ENCODE data around the gene SPAAR.
"Not testable (repeated sequence)": the region's sequence is repeated elsewhere in the genome, so short reads cannot be mapped to it uniquely, and the experiment has no call there.

SPAAR gene

DNA sequence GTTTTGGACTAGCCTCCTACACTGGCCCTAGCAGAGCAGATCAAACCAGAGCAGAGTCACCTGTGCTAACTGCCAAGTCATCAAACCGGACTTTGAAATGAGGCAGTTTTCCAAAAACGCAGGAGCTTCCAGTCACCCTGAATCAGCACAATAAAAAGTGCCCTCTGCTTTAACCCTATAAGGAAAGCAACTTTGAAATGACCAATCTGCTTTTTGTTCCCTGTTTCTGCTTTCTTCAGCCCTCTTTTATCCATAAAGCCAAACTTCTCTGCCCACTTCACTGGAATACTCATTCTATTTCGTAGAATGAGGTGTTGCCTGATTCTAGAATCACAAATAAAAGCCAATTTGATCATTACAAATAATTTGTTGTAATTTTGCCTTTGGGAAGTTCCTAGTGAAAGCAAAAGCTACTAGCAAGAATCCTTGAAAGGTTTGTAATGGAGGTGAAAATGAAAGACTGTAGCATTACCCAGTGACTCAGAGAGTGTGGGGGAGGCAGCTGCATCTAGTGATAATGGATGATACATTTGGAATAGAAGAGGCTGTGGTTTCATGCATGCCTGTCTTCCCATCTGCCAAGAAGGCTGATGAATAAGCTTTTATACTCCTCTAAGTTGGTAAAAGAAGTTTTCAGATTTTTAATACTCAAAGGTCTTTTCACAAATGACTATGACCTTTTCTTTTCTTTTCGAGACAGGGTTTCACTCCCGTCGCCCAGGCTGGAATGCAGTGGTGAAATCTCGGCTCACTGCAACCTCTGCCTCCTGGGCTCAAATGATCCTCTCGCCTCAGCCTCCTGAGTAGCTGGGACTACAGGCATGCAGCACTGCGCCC lies 14.9 kb downstream of the SPAAR start:
- peak; percentile 70 for DNase-seq

DNA sequence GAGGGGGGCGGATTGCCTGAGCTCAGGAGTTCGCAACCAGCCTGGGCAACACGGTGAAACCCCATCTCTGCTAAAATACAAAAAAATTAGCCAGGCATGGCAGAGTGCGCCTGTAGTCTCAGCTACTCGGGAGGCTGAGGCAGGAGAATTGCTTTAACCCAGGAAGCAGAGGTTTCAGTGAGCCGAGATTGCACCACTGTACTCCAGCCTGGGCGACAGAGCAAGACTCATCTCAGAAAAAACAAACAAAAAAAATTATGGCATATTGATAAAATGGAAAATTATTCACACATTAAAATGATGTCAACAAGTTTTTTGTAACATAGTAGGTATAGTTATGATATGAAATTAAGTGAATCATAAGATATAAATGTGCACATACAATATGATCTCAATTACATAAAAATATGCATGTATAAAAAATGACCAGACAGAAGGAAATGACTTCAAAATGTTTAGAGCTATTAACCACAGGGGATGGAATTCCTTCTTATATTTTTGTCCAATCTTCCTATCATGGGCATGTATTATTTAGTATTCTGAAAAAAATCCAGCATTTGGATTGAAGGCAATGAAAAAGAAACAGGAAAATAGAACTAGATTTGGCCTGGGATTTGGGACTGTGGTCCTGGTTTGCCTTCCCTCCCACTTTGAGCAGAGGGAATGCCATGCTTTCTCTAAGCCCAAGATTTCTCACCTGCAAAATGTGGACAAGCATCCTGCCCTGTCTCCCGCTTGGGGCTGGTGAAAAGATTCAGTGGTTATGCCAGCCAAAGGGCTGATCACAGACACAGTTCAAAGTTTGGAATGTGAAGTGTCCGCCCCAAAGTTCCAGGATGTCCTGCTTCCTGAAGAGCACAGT lies 19.5 kb downstream of the SPAAR start:
- no peak for DNase-seq

DNA sequence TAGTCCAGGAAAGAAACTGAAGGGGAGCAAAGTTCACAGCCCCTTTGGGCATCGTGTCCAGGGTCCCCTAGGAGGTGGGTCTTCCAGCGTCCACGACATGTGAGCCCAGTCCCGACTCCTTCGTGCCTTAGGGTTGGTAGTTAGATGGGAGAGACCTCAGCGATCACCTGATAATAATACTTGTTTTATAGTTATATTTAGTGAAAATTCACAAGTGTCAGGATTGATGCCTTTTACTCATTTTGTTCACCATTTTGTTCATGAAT lies 20.1 kb downstream of the SPAAR start:
- no peak for DNase-seq

DNA sequence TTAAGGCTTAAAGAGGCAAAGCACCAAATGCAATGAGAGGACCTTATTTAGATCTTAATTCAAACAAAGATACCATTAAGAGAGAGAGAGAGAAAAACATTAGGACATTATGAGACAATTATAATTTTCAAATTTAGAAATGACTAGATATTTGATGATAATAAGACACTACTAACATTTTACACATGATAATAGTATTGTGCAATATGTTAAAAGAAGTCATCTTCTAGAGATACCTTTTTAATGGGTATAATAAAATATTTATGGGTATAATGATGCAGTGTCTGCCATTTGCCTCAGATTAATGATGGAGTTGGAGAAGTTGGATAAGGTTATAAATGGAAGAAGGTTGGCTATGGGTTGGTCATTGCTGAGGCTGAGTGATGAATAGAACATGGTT lies 21.2 kb downstream of the SPAAR start:
- no peak for DNase-seq

DNA sequence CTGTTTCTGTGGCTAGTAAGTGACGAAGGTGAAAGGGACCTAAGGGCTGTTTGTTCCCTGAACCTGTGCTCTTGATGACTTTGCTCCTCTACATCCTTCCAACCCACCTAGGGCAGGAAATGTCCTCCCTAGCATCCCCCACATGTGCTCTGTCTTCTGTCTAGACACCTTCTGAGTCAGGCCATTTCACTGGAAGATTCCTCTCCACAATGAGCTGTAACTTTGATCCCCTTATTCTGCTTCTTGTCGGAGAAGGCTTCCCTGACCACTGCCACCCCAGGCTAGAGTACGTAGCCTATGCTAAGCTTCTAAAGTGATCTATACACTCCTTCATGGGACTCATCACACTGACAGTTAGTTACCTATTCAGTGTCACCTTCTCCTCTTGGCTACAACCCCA lies 21.7 kb downstream of the SPAAR start:
- DNase-seq: no peak

DNA sequence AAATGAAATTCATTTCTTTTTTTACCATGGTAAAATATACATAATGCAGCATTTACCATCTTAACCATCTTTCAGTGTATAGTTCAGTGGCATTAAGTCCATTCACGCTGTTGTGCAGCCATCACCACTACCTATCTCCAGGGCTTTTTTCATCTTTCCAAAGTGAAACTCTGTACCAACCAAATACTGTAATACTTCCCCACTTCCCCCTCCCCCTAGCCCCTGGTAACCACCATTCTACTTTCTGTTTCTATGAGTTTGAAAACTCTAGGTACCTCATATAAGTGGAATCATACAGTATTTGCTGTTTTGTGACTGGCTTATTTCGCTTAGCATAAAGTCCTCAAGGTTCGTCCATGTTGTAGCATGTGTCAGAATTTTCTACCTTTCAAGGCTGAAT lies 23.4 kb downstream of the SPAAR start:
- peak; percentile 57 for DNase-seq

DNA sequence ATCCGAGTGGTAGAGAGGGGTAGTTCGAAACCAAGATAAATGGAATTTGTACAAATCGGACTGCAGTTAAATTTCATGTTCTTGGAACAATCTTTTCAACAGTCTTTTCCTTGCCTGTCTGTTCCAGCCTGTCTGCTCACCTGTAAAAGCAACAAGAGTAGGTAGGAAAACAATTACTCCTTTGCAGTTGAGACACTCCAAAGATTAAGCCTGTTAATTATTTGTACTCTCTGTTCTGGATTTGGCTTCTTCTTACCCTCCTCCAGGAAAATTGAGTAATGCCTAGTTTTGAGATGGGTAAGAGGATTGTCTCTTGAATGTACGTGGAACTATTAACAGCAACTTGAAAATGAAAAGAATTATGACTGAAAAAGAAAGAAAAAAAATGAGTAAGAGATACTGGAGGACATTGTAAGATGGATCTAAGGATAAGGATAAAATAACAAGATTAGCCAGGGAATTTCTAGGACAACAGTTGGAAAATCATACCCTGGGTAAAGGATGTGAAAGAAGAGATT lies 24.3 kb downstream of the SPAAR start:
- DNase-seq: no peak

DNA sequence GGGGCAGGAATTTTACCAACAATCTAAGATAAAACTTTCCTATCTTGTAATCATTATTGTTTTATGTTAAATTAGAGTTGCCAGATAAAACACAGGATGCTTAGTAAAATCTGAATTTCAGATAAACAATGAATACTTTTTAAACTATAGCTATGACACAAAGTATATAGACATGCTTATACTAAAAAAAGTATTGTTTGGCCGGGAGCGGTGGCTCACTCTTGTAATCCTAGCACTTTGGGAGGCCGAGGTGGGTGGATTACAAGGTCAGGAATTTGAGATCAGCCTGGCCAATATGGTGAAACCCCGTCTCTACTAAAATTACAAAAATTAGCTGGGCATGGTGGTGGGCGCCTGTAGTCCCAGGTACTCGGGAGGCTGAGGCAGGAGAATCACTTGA lies 24.8 kb downstream of the SPAAR start:
- DNase-seq: not testable (repeated sequence)

DNA sequence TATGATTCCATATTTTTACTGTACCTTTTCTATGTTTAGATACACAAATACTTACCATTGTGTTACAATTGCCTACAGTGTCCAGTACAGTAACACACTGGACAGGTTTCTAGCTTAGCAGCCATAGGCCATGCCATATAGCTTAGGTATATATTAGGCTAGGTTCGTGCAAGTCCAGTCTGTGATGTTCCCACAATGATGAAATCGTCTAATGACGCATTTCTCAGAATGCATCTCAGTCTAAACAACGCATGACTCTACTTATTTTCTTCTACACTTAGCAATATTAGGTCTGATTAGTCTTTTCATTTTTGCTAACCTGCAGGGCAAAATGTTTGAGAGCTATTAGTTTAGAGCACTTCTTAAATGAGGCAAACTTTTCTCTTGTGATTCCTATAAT lies 26.0 kb downstream of the SPAAR start:
- no peak for DNase-seq

DNA sequence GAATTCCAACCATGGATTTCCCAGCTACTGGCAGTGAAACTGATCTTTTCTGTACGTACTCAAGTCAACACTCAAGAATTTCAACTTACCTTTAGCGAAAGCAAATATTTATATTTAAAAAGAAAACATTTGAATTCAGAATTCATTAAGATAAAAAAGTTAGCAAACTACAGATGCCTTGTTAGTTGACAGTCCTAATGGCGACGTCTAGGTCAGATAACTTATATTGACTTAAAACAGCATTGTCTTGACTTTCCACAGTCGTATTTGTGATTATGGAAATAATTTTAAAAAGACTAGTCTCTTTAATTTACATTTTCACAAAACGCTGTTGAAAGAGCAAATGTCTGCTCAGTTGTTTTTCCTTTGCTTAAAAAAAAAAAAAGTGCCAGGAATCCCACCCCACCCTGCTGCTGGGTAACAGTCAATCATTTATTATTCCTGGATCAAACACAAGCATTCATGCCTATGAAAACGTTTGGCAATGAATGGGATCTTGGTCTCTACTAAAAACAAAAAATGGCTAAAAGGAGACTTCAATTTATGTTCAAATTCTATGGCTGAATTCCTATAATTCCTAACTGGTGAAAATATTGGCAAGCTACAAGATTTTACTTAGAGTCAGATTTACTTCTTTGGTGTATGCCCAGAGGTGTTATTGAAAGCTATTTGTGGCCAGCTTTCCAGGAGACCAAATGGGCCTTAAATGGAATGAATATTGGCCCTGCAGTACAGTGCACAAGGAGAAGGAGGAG lies 26.6 kb downstream of the SPAAR start:
- no peak for DNase-seq

DNA sequence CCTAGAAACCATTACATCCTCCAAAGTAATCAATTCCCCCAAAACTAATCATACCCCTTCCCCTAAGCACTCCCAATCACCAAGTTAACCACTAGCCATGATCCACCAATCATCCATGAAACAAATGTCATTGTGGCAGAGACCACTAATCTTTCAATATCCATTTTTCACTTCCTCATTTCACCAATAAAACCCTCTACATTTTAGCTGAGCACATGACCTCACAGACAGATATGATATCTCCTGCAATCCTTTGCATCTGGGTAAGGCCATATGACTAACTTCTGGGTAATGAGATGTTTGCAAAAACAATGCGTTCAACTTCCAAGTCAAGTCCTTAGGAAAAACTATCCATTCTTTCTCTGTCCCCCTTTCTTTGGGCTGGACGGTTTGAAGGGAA lies 27.9 kb downstream of the SPAAR start:
- no peak for DNase-seq

DNA sequence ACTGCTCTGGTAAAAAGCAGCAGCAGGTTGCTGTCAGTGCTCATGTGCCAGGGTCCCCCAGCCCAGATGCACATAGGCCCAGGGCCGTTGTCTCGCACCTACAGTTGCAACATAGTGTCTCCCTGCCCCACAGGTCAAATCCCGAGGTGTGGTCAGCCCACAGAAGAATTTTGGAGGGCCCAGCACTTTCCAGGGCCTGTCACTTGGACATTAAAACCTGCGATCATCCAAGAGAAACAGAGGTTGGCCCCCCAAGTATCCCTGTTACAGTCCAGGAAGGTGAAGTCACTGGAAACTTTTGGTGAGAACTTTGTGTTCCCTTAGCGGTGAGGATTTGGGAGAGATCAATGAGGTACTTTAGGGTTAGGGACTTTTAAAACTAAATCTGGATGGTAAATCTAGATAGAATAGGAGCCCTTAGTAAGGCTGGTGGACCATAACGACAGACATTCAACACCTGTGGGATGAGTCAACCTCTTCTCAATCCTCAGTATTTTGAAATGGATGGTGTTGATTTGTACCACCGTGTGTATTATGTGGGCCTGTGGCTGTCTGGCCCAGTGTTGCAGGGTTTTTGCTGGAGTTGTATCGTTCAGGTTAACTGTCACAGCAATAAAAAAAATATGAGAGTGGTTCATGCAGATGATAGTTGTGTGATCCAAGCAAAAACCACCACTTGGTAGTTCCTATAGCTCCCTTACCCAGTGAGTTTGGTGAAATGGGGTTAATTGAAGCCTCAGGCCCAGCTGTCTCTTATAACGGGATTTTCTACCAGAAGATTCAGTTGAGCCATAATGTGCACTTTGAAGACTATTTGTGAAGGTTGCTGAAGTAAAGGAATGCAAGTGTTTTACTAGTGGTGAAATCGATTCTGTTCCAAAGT lies 29.4 kb downstream of the SPAAR start:
- no peak for DNase-seq

DNA sequence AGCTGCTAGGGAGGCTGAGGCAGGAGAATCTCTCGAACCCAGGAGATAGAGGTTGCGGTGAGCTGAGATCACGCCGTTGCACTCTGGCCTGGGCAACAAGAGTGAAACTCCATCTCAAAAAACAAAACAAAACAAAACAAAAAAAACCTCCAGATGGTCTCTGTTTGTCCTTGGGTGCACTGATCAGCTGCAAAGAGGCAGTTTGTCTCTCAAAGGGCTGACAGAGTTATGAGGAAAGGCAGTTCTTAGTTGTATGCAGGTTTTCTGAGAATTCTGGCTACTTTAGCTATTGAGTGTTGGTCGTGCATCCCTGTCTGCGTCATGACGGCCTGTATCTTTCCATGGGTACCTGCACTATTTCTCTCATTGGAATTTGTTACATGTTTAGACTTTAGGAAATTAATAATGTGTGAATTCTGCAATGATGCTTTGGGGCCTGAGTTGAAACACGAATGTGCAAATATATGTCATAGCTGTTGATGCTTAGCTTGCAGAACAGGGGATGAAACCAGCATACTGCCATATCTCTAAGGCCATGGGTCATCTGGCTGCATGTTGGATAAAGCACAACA lies 30.5 kb downstream of the SPAAR start:
- DNase-seq: no peak

DNA sequence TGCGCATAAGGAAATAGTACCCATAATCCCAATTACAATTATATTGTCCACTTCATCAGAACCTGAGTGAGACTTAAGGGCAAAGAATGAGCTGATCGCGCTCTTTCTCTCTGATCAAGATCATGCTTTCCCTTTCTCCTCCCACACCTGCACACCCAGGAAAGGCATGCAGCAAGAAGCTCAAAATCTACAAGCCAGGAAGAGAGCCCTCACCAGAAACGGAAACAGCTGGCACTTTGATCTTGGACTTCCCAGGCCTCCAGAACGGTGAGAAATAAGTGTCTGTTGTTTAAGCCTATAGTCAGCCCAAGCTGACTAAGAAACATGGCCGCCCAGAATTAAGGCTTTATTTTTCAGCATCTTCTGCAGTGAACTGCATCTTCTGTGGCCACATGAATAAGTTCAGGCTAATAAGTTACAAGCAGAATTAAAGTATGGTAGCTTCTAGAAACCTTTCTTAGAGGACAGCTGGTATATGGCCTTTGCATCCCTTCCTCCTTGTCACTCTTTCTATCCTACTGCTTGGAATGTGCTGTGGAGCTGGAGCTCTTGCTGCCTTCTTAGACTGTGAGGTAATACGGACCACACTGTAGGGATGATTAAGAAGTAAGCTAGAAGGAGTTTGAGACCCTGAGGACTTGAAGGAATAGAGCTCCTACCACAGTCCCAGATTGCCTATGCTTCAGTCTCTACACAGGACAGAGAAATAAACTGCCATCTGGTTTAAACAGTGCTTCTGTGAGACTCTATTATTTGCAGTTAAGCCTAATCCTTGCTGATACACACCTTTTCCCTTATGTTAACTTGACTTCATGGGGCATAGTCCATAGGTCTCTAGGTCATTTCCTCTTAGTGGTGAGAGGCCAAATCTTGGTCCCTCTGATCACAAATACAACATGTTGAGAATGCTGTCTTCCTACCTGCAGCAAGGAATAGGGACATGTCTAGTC lies 31.4 kb downstream of the SPAAR start:
- peak; percentile 36 for DNase-seq

DNA sequence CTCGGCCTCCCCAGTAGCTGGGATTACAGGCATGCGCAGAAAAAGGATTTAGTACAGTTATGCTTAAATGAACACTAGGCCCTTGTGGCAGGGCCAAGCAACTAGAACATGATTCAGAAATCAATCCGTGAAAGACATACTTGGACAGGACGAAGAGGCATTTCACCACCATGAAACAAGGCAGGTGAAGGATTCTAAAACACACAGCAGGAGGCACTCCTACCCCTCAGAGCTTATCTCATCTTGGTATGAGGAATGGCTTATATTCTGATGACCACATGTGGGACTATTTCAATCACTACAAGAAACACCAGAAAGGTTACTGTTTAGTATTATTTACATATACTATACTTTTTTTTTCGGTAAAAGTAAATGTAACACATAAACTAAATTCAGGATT lies 33.0 kb downstream of the SPAAR start:
- no peak for DNase-seq

DNA sequence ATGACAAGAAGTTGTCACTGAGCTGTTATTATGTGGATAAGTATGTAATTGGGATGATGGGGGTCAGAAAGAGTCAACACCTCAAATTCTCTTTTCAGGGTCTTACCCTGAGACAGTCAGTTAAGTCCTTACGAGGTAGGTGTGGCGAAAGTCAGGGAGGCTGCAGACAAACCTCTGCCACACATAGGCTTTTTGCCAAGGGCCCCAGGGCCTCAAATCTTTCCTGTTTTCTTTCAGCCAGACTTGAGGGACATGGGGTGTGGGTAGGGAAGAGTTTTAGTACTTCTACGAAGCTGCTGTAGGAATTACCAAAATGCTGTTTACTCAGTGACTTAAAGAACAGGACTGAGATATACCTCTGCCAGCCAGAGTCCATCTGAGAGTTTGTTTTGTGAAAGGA lies 34.9 kb downstream of the SPAAR start:
- DNase-seq: no peak

DNA sequence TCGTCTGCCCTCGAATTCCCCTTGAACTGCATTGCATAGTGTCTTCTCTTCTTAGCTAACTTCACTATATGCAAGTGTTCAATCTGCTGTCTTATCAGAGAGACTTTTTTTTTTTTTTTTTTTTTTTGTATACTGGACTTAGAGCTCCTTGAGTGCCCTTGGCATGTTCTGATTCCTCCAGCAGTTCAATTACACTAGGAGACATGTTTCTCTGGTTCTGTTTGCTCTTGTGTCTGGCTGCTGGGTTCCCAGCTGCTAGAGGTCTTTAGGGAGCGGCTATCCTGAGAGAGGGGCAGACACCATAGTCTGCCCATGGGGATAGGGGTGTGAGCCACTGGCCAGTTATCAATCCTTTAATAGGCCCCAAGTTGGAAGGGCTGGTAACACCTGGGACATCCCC lies 35.6 kb downstream of the SPAAR start:
- DNase-seq: no peak

DNA sequence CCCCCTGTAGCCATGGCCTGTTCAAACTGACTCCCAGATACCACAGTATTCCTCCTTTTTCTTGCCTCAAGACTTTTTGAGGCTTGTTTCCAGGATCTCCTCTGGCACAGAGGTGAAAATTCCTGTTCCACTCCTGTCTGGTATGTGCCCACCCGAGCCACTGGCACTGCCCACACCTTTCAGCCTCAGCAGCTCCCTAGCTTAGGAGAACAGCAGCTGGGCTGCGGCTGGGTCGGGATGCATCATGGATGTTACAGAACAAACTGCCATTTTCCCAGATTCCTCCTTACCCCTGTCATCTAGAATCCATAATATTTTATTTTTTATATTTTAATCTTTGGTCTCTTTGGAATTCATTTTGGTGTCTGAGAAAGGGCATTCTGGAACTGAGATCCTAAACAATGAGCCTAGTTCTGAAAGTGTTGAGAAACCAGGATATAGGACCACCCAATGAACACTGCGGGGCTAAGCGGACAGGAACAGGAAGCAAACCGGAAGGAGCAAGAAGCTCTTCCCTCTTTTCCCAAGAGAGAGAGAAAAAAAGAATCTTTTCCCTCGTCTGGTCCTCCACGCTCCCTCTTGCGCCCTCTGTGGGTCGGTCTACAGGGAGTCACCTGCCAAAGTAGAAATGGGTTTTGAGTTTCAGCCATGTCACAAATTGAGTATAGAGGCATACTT lies 36.2 kb downstream of the SPAAR start:
- peak; percentile 82 for DNase-seq

DNA sequence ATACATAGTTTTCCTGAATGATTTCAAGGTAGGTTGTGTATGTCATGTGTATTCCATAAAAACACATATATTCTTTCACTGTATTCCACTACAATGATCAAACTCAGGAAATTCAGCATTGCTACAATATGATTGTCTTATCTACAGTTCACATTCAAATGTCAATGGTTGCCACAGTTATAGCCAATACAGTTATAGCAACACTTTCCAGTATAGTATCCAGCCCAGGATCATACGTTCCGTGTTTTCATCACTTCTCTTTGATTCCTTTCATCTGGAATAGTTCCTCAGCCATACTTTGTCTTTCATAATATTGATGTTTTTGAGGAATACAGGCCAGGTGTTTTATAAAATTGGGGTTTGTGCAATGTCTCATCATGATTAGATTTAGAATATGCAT lies 39.2 kb downstream of the SPAAR start:
- DNase-seq: no peak

DNA sequence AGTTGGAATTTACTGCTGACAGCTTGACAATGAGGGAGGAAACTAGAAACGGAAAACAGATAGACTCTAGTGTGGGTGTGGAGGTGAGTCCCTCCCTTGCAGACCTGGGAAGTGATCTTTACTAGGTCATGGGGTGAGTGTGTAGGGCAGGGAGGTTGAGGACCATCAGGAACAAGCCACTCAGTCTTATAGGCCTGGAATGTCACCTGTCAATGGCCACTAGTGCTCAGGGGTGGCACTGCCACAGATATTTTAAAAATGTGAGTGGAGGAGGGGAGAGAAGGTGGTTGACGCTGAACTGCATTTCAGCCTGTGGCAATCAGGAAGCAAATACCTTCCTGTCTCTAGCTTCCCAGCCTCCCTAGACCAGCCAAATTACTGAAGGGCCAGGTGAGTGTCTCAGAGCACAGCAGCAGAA lies 39.6 kb downstream of the SPAAR start:
- DNase-seq: no peak
